Tongue (tissue), 2 donors: ENCODE measurements around the gene ZC2HC1B. TPM values are rescaled to one million over a fixed set of nuclear protein-coding genes. Genes with fewer than 3 reads are reported as not detected.

ENCODE experiments used
- DNase-seq: peaks from one replicate; pipeline ENCODE4 v3.0.0-alpha.2; 2015
- total RNA-seq: library from RNA; depleted of rRNA; stranded (reverse); fragments of >200 nt; gene quantifications from one replicate; pipeline ENCODE4 v1.2.3, GENCODE V29; 2014

The ZC2HC1B gene
- total RNA-seq, 1 donor from 2014 or later = not detected

- DNase-seq = no peak
Measured at GRCh38 chr6:143936347-143936746, 72.1 kb downstream of the ZC2HC1B start.

- no peak for DNase-seq
Measured at GRCh38 chr6:143936778-143937667, 72.7 kb downstream of the ZC2HC1B start.

GRCh38 chr6:143937668-143937970 is 73.3 kb downstream of the ZC2HC1B start:
- peak; percentile 56 for DNase-seq

GRCh38 chr6:143939364-143939763 is 75.1 kb downstream of the ZC2HC1B start:
- no peak for DNase-seq

GRCh38 chr6:143940011-143940597 is 75.8 kb downstream of the ZC2HC1B start:
- DNase-seq = peak; percentile 51

GRCh38 chr6:143941852-143942627 is 77.8 kb downstream of the ZC2HC1B start:
- DNase-seq = peak; percentile 59

- no peak for DNase-seq
Measured at GRCh38 chr6:143948208-143948607, 83.9 kb downstream of the ZC2HC1B start.

- no peak for DNase-seq
Measured at GRCh38 chr6:143949535-143949934, 85.3 kb downstream of the ZC2HC1B start.

GRCh38 chr6:143949962-143950361 is 85.7 kb downstream of the ZC2HC1B start:
- DNase-seq = no peak

GRCh38 chr6:143950875-143951274 is 86.6 kb downstream of the ZC2HC1B start:
- DNase-seq = no peak

GRCh38 chr6:143952060-143952778 is 87.9 kb downstream of the ZC2HC1B start:
- DNase-seq = peak; percentile 54

GRCh38 chr6:143952947-143953701 is 88.8 kb downstream of the ZC2HC1B start:
- no peak for DNase-seq

GRCh38 chr6:143953922-143954321 is 89.6 kb downstream of the ZC2HC1B start:
- DNase-seq = no peak

- no peak for DNase-seq
Measured at GRCh38 chr6:143955971-143956370, 91.7 kb downstream of the ZC2HC1B start.

GRCh38 chr6:143957679-143958274 is 93.5 kb downstream of the ZC2HC1B start:
- DNase-seq = no peak

GRCh38 chr6:143958839-143959399 is 94.6 kb downstream of the ZC2HC1B start:
- peak; percentile 65 for DNase-seq

- DNase-seq = no peak
Measured at GRCh38 chr6:143959927-143960326, 95.7 kb downstream of the ZC2HC1B start.

- DNase-seq = peak; percentile 42
Measured at GRCh38 chr6:143961066-143961465, 96.8 kb downstream of the ZC2HC1B start.

GRCh38 chr6:143961886-143962878 is 97.9 kb downstream of the ZC2HC1B start:
- DNase-seq = peak; percentile 82
